ENCODE data around the gene THAP7.

- no peak for TF ChIP-seq CTCF (IDR thresholded peaks at IDR 0.05; ENCODE audit: borderline replicate concordance, extremely low read depth, low read length, poor library complexity, severe bottlenecking)
- TF ChIP-seq EZH2 (IDR thresholded peaks at IDR 0.05; ENCODE audit: borderline replicate concordance, low read depth, low read length, severe bottlenecking) = no peak
Observed at GRCh38 chr22:20975541-20976290, 26.2 kb downstream of the THAP7 start.

Data from DND-41 (cell line).